ENCODE data around the gene MAGI2. TPM values are rescaled to one million over a fixed set of nuclear protein-coding genes. Genes with fewer than 3 reads are reported as not detected.

The MAGI2 gene
- total RNA-seq, 2 donors from 2014 or later = 10.3 to 19.2 TPM

GRCh38 chr7:78218876-78219275 is 1234.6 kb downstream of the MAGI2 start:
- no peak overlapping the region for H3K27ac ChIP-seq (ENCODE audit: low read depth, low read length)
- DNase-seq = no peak
- no peak overlapping the region for H3K4me3 ChIP-seq (ENCODE audit: low read length)
- Mint-ChIP-seq H3K36me3 (ENCODE audit: low read depth) (no peaks in the 10 kb centered on the region), H3K4me3 (no peak overlapping the region), H3K9me3 (no peaks in the 10 kb centered on the region), H3K27me3 (ENCODE audit: insufficient read depth) (peaks cover 2% of the 10 kb centered on the region), H3K27ac (no peak overlapping the region), H3K4me1 (peaks cover 22% of the 10 kb centered on the region)
- no peaks in the 10 kb centered on the region for H3K27me3 ChIP-seq (ENCODE audit: control insufficient read depth, insufficient read depth, low read length, poor library complexity, severe bottlenecking)
- H3K9me3 ChIP-seq (ENCODE audit: control insufficient read depth, low read length) = peaks cover 7% of the 10 kb centered on the region
- TF ChIP-seq CTCF (conservative IDR thresholded peaks at IDR 0.05) = no peak
- H3K4me1 ChIP-seq (ENCODE audit: control insufficient read depth, insufficient read depth, low read length) = peaks cover 9% of the 10 kb centered on the region
- WGBS, 2 experiments (ENCODE audit: insufficient coverage in 1 of 2, insufficient read length in 1 of 2) = 90 to 95% methylated on average over 4 to 9 of the region's 9 CpGs
- H3K9ac ChIP-seq (ENCODE audit: extremely low read depth, low read length, poor library complexity, severe bottlenecking) = no peak overlapping the region
- no peaks in the 10 kb centered on the region for H3K36me3 ChIP-seq (ENCODE audit: control insufficient read depth, insufficient read depth, low read length)

GRCh38 chr7:78218051-78218450 is 1235.4 kb downstream of the MAGI2 start:
- no peaks in the 10 kb centered on the region for H3K9me3 Mint-ChIP-seq
- Histone ChIP-seq H3K4me3 (ENCODE audit: low read length) (no peak overlapping the region), H3K36me3 (ENCODE audit: control insufficient read depth, insufficient read depth, low read length) (no peaks in the 10 kb centered on the region), H3K27ac (ENCODE audit: low read depth, low read length) (no peak overlapping the region), H3K9ac (ENCODE audit: extremely low read depth, low read length, poor library complexity, severe bottlenecking) (no peak overlapping the region), H3K4me1 (ENCODE audit: control insufficient read depth, insufficient read depth, low read length) (peaks cover 9% of the 10 kb centered on the region), H3K9me3 (ENCODE audit: control insufficient read depth, low read length) (peaks cover 7% of the 10 kb centered on the region), H3K27me3 (ENCODE audit: control insufficient read depth, insufficient read depth, low read length, poor library complexity, severe bottlenecking) (no peaks in the 10 kb centered on the region)
- 83 to 100% methylated on average over 1 of the region's 1 CpG for WGBS, 2 experiments (ENCODE audit: insufficient coverage in 1 of 2, insufficient read length in 1 of 2)
- no peak for DNase-seq
- peaks cover 24% of the 10 kb centered on the region for H3K4me1 Mint-ChIP-seq
- TF ChIP-seq CTCF (conservative IDR thresholded peaks at IDR 0.05) = no peak
- H3K36me3 Mint-ChIP-seq (ENCODE audit: low read depth) = no peaks in the 10 kb centered on the region
- peaks cover 2% of the 10 kb centered on the region for H3K27me3 Mint-ChIP-seq (ENCODE audit: insufficient read depth)
- H3K4me3 Mint-ChIP-seq = no peak overlapping the region
- no peak overlapping the region for H3K27ac Mint-ChIP-seq

DNA sequence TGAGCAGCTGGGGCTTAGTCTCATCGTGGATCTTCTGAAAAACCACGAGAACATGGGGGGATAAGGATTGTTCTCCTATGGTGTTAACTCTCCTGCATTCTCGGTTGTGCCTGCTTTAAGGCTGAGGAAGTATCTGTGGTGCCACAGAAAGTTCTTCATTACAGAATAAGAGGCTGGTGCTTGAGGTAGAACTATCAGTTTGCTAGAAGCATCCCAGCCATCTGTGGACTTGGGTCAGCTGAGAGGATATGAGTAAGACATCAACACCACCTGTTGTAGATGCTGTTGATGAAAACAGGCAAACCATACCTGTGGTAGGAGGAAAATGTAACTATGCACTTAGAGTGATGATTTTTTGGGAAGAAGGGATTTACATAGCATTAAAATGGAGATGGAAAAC is 1238.3 kb downstream of the MAGI2 start:
- Histone ChIP-seq H3K9ac (ENCODE audit: extremely low read depth, low read length, poor library complexity, severe bottlenecking) (no peak overlapping the region), H3K4me1 (ENCODE audit: control insufficient read depth, insufficient read depth, low read length) (peaks cover 9% of the 10 kb centered on the region), H3K27me3 (ENCODE audit: control insufficient read depth, insufficient read depth, low read length, poor library complexity, severe bottlenecking) (no peaks in the 10 kb centered on the region), H3K4me3 (ENCODE audit: low read length) (no peak overlapping the region), H3K36me3 (ENCODE audit: control insufficient read depth, insufficient read depth, low read length) (no peaks in the 10 kb centered on the region), H3K27ac (ENCODE audit: low read depth, low read length) (no peak overlapping the region), H3K9me3 (ENCODE audit: control insufficient read depth, low read length) (peaks cover 2% of the 10 kb centered on the region)
- Mint-ChIP-seq H3K4me3 (no peak overlapping the region), H3K27me3 (ENCODE audit: insufficient read depth) (peaks cover 2% of the 10 kb centered on the region), H3K4me1 (peaks cover 21% of the 10 kb centered on the region), H3K36me3 (ENCODE audit: low read depth) (no peaks in the 10 kb centered on the region), H3K27ac (no peak overlapping the region), H3K9me3 (no peaks in the 10 kb centered on the region)
- 75 to 93% methylated on average over 3 of the region's 3 CpGs for WGBS, 2 experiments (ENCODE audit: insufficient coverage in 1 of 2, insufficient read length in 1 of 2)
- TF ChIP-seq CTCF (conservative IDR thresholded peaks at IDR 0.05) = no peak
- no peak for DNase-seq
